B cell (primary cell): ENCODE measurements around the gene ABTB2. TPM values are rescaled to one million over a fixed set of nuclear protein-coding genes. Genes with fewer than 3 reads are reported as not detected.
A peak's percentile ranks its signal among the peaks of the same experiment; 100 is the strongest.

Experiments used
- ATAC-seq: fragments of 200-7000 bp; cut with Tn5 transposase; one replicate; pipeline ENCODE4 v1.10.0; 2021; ENCODE audit warnings: low read depth, mild to moderate bottlenecking, moderate number of reproducible peaks, moderate library complexity
- CTCF ChIA-PET: fragments of 350-600 bp; sonication (Branson Sonifier 250); formaldehyde crosslinking; loops from one replicate; lab custom pipeline; 2021; ENCODE audit warnings: antibody characterized with exemption, inconsistent platforms; lab: Charles Lee
- POLR2A ChIA-PET: fragments of 350-600 bp; sonication (Branson Sonifier 250); formaldehyde crosslinking; loops from one replicate; lab custom pipeline; 2021; ENCODE audit warnings: antibody characterized with exemption; lab: Charles Lee
- DNase-seq: peaks from one replicate; pipeline ENCODE4 v3.0.0; 2013
- H2AFZ ChIP-seq: 2 replicates; pipeline ENCODE4 v1.6.1; 2012; ENCODE audit warnings: mild to moderate bottlenecking, low read depth, low read length; ENCODE audit not compliant: insufficient read depth, poor library complexity, severe bottlenecking
- H3K27ac ChIP-seq, 2 donors: 1 replicate in 1 of 2; 2 replicates in 1 of 2; pipeline ENCODE4 v1.5.1; 2012 to 2013; ENCODE audit warnings: low read length in 2 of 2, mild to moderate bottlenecking in 2 of 2, moderate library complexity in 1 of 2
- H3K27me3 ChIP-seq, 4 experiments: fragments of 200-600 bp in 1 of 4; sonication (generic) in 1 of 4; replicated peaks in 1 of 4; 1 replicate in 2 of 4; 2 replicates in 2 of 4; pipeline versions ENCODE4 v1.6.1 to v1.7.0; 2013 to 2016; ENCODE audit warnings: low read length in 3 of 4, mild to moderate bottlenecking in 2 of 4, mixed read lengths in 1 of 4, moderate library complexity in 1 of 4; ENCODE audit not compliant: insufficient read depth in 4 of 4, control insufficient read depth in 3 of 4; ENCODE audit errors: control extremely low read depth in 1 of 4
- H3K36me3 ChIP-seq, 2 experiments: replicated peaks in 1 of 2; 1 replicate in 1 of 2; 2 replicates in 1 of 2; pipeline versions ENCODE4 v1.6.1 to v1.7.1; 2013; ENCODE audit warnings: low read length in 1 of 2; ENCODE audit not compliant: insufficient read depth in 2 of 2, control insufficient read depth in 1 of 2; ENCODE audit errors: control extremely low read depth in 1 of 2, extremely low read depth in 1 of 2
- H3K4me1 ChIP-seq, 2 donors: fragments of 200-600 bp in 1 of 2; sonication (generic) in 1 of 2; 1 replicate in 1 of 2; 2 replicates in 1 of 2; pipeline versions ENCODE4 v1.5.1 to v1.6.1; 2013 to 2017; ENCODE audit warnings: low read length in 2 of 2; ENCODE audit not compliant: control insufficient read depth in 2 of 2, insufficient read depth in 2 of 2
- H3K4me2 ChIP-seq: replicated peaks from 2 replicates; pipeline ENCODE3; 2012; ENCODE audit warnings: mild to moderate bottlenecking, low read depth, low read length; ENCODE audit not compliant: poor library complexity, severe bottlenecking
- H3K4me3 ChIP-seq, 5 experiments: fragments of 200-600 bp in 1 of 5; sonication (generic) in 1 of 5; 1 replicate in 3 of 5; 2 replicates in 2 of 5; pipeline versions ENCODE4 v1.5.1 to v1.7.0; 2011 to 2016; ENCODE audit warnings: low read length in 4 of 5, mild to moderate bottlenecking in 4 of 5, low read depth in 2 of 5, control low read depth in 1 of 5, moderate library complexity in 1 of 5; ENCODE audit not compliant: insufficient read depth in 1 of 5; ENCODE audit errors: control extremely low read depth in 1 of 5, extremely low read depth in 1 of 5
- H3K79me2 ChIP-seq: fragments of 200-600 bp; sonication (generic); one replicate; pipeline ENCODE4 v1.6.0; 2016; ENCODE audit warnings: low read length; ENCODE audit not compliant: control insufficient read depth, insufficient read depth
- H3K9ac ChIP-seq: fragments of 200-600 bp; sonication (generic); 2 replicates; pipeline ENCODE4 v1.6.1; 2017; ENCODE audit warnings: mild to moderate bottlenecking, low read length, moderate library complexity
- H3K9me3 ChIP-seq, 3 donors: one replicate each; pipeline versions ENCODE4 v1.6.1 to v1.7.1; 2013; ENCODE audit warnings: low read length in 2 of 3; ENCODE audit not compliant: control insufficient read depth in 2 of 3, insufficient read depth in 1 of 3; ENCODE audit errors: control extremely low read depth in 1 of 3
- H4K20me1 ChIP-seq: 2 replicates; pipeline ENCODE4 v1.6.0; 2012; ENCODE audit warnings: mild to moderate bottlenecking, low read length; ENCODE audit not compliant: insufficient read depth, control insufficient read depth, poor library complexity, severe bottlenecking
- H3K27ac Mint-ChIP-seq: one replicate; pipeline ENCODE4 v1.8.0; 2021; ENCODE audit warnings: mixed read lengths
- H3K27me3 Mint-ChIP-seq: one replicate; pipeline ENCODE4 v1.8.0; 2021; ENCODE audit warnings: mixed read lengths
- H3K4me1 Mint-ChIP-seq: one replicate; pipeline ENCODE4 v1.8.0; 2021; ENCODE audit warnings: mixed read lengths
- H3K4me3 Mint-ChIP-seq: one replicate; pipeline ENCODE4 v1.8.0; 2021; ENCODE audit warnings: mixed read lengths
- H3K9me3 Mint-ChIP-seq: one replicate; pipeline ENCODE4 v1.8.0; 2022; ENCODE audit warnings: mixed read lengths; ENCODE audit not compliant: insufficient read depth
- EZH2 ChIP-seq: IDR thresholded peaks from 2 replicates; pipeline ENCODE4 v1.6.1; 2012; ENCODE audit warnings: borderline replicate concordance, low read depth, mild to moderate bottlenecking, moderate library complexity, low read length; ENCODE audit not compliant: insufficient read depth, poor library complexity, severe bottlenecking
- WGBS: methylation state at CpG from one replicate; pipeline ENCODE4 v1.1.5; 2013; ENCODE audit warnings: missing lambda C conversion rate; ENCODE audit not compliant: insufficient coverage; 5-methylcytosine and 5-hydroxymethylcytosine counted together
- intact Hi-C: fragments of 100-400 bp; cut with micrococcal nuclease; formaldehyde crosslinking; loops from one replicate; pipeline ENCODE4 v1.10.0; 2022
- polyA plus RNA-seq: library from polyadenylated mRNA; depleted of rRNA; stranded (reverse); fragments of >200 nt; gene quantifications from 2 replicates; pipeline ENCODE4 v1.2.3, GENCODE V29; 2012
- total RNA-seq, 2 donors: library from RNA; stranded (reverse); fragments of 120-200 nt in 1 of 2; gene quantifications; 1 replicate in 1 of 2; 2 replicates in 1 of 2; pipeline versions ENCODE4 v1.2.3 to v1.2.4, GENCODE V29; 2013 to 2022
- TF ChIP-seq, protein P1 (sequence below): fragments of 200-600 bp; IDR thresholded peaks from one replicate; pipeline ENCODE4 v1.8.0; 2022; ENCODE audit warnings: antibody characterized with exemption, mild to moderate bottlenecking

Gene ABTB2
- total and polyA plus RNA-seq, 2 donors (not counting 1 experiment from before 2014, with no cell fraction given): 0.30 to 5.9 TPM

DNA sequence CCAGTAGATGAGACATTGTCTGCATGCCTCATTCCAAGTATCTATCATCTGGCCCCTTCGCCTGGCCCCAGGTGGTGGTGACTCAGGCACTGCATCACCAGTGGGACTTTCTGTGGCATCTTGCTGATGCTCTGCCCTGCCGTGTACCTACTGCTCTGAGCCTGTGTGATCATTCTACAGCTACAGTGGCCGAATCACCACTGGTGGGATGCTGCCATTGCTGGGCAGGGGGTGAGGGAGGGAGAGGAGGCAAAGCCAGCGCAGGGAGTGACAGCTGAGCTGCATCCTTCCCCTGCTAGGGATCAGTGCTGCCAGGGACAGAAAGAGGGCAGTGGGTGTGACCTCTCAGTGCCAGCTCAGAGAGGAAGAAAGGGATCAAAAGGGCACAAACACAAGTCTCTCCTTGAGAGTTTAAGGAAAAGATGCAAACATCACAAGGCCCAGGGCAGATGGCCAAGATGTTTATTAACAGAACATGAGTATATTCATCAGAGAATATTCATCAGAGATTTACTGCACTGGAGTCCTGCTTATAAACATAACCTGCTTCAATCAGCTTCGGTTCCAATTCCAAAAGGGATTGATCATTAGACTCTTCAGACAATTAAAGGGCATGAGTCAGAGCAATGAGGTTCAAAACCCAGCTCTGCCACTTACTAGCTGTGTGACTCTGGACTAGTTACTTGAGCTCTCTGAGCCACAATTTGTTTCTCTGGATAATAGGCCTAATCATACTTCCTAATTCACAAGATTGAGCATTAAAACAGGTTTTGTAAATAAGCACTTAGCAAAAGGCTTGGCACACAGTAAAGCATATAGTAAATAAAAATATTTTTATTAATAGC is 142.6 kb downstream of the ABTB2 start:
- ChIA-PET POLR2A (no interaction called here), CTCF (interaction anchor here (1.0 kb wide), 1 partner anchor 40 kb away, joined by 3 read pairs; no protein-coding TSS in a partner anchor)
- H4K20me1 ChIP-seq: no peaks in the 10 kb centered on the region
- WGBS: 77% methylated on average over 4 of the region's 5 CpGs
- H3K27me3 ChIP-seq: no peaks in the 10 kb centered on the region
- H3K4me1 ChIP-seq: no peaks in the 10 kb centered on the region
- no peak overlapping the region for H3K9ac ChIP-seq
- intact Hi-C loops: no loop called here
- H3K9me3 ChIP-seq: no peaks in the 10 kb centered on the region
- H3K27me3 Mint-ChIP-seq: no peaks in the 10 kb centered on the region
- no peak for TF ChIP-seq EZH2
- TF ChIP-seq, protein P1, sequence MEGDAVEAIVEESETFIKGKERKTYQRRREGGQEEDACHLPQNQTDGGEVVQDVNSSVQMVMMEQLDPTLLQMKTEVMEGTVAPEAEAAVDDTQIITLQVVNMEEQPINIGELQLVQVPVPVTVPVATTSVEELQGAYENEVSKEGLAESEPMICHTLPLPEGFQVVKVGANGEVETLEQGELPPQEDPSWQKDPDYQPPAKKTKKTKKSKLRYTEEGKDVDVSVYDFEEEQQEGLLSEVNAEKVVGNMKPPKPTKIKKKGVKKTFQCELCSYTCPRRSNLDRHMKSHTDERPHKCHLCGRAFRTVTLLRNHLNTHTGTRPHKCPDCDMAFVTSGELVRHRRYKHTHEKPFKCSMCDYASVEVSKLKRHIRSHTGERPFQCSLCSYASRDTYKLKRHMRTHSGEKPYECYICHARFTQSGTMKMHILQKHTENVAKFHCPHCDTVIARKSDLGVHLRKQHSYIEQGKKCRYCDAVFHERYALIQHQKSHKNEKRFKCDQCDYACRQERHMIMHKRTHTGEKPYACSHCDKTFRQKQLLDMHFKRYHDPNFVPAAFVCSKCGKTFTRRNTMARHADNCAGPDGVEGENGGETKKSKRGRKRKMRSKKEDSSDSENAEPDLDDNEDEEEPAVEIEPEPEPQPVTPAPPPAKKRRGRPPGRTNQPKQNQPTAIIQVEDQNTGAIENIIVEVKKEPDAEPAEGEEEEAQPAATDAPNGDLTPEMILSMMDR: no peak
- no peak overlapping the region for H3K27ac Mint-ChIP-seq
- H3K9me3 Mint-ChIP-seq: no peaks in the 10 kb centered on the region
- ATAC-seq (peak; percentile 56), DNase-seq (no peak)
- no peak overlapping the region for H3K4me2 ChIP-seq
- H2AFZ ChIP-seq: no peak overlapping the region
- no peaks in the 10 kb centered on the region for H3K79me2 ChIP-seq
- H3K36me3 ChIP-seq: no peaks in the 10 kb centered on the region
- no peak overlapping the region for H3K27ac ChIP-seq
- no peak overlapping the region for H3K4me3 ChIP-seq
- no peak overlapping the region for H3K4me3 Mint-ChIP-seq
- H3K4me1 Mint-ChIP-seq: peaks cover 6% of the 10 kb centered on the region

DNA sequence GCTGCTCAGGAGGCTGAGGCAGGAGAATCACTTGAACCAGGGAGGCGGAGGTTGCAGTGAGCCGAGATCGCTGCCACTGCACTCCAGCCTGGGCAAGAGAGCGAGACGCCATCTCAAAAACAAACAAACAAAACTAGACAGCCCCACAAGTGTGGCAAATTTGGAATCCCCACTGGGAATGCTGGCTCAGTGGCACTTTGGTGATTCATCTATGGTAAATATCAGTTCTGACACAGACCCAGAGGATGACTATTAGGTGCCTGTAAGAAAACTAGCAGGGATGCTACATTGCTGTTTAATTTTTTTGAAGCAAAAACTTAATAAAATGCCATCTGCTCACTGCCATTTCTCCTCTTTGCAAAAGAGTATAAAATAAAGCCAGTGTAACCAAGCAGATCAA is 144.4 kb downstream of the ABTB2 start:
- no peak overlapping the region for H3K4me3 ChIP-seq
- H3K4me1 Mint-ChIP-seq: peaks cover 6% of the 10 kb centered on the region
- no peak for DNase-seq
- ChIA-PET CTCF (no interaction called here), POLR2A (no interaction called here)
- no peaks in the 10 kb centered on the region for H3K9me3 ChIP-seq
- no peaks in the 10 kb centered on the region for H3K27me3 Mint-ChIP-seq
- WGBS: 100% methylated on average over 3 of the region's 5 CpGs
- H3K36me3 ChIP-seq: no peaks in the 10 kb centered on the region
- no peak overlapping the region for H3K4me3 Mint-ChIP-seq
- intact Hi-C loops: no loop called here
- H3K4me1 ChIP-seq: no peaks in the 10 kb centered on the region
- no peak overlapping the region for H2AFZ ChIP-seq
- H3K79me2 ChIP-seq: no peaks in the 10 kb centered on the region
- no peaks in the 10 kb centered on the region for H3K27me3 ChIP-seq
- no peak overlapping the region for H3K9ac ChIP-seq
- H3K9me3 Mint-ChIP-seq: no peaks in the 10 kb centered on the region
- no peak for TF ChIP-seq EZH2
- TF ChIP-seq, protein P1: no peak
- ATAC-seq: no peak
- no peaks in the 10 kb centered on the region for H4K20me1 ChIP-seq
- no peak overlapping the region for H3K4me2 ChIP-seq
- H3K27ac ChIP-seq: no peak overlapping the region
- no peak overlapping the region for H3K27ac Mint-ChIP-seq
